HK-2 (cell line): Measurements from ENCODE around the gene PLEKHH3.

Source experiments
- DNase-seq: peaks from one replicate; pipeline ENCODE4 v3.0.0-alpha.2; 2018; ENCODE audit not compliant: unreplicated experiment

PLEKHH3 gene

DNA sequence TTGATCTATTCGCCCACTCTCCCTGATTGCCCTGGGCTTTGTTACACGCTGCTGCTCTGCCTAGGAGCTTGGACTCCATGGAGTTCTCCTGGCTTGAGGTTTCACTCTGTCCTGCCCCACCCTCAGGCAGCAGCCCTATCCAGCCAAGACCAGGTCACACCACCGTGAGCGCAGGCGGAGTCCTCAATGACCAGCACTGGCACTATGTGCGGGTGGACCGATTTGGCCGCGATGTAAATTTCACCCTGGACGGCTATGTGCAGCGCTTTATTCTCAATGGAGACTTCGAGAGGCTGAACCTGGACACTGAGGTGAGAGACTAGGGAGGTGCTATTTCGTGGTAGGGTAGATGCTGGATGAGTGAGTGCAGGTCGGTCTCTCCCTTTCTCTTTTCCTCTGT lies 9.0 kb upstream of the PLEKHH3 start:
- DNase-seq: no peak

DNA sequence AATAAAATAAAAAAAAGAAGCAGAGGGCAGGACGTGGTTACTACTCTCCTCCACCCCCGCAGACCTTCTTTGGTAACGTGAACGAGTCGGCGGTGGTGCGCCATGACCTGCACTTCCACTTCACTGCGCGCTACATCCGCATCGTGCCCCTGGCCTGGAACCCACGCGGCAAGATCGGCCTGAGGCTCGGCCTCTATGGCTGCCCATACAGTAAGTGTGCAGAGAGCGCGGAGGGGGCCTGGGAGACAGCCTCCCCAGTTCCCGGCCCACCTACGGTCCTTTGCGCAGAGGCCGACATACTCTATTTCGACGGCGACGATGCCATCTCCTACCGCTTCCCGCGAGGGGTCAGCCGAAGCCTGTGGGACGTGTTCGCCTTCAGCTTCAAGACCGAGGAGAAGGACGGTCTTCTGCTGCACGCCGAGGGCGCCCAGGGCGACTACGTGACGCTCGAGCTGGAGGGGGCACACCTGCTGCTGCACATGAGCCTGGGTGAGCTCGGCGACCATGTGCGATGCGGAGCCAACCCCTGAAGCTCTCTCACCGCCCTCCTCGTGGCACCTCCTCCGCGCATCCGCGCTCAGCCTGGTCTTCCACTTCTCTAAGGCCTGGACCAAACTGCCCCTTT lies 8.2 kb upstream of the PLEKHH3 start:
- no peak for DNase-seq

DNA sequence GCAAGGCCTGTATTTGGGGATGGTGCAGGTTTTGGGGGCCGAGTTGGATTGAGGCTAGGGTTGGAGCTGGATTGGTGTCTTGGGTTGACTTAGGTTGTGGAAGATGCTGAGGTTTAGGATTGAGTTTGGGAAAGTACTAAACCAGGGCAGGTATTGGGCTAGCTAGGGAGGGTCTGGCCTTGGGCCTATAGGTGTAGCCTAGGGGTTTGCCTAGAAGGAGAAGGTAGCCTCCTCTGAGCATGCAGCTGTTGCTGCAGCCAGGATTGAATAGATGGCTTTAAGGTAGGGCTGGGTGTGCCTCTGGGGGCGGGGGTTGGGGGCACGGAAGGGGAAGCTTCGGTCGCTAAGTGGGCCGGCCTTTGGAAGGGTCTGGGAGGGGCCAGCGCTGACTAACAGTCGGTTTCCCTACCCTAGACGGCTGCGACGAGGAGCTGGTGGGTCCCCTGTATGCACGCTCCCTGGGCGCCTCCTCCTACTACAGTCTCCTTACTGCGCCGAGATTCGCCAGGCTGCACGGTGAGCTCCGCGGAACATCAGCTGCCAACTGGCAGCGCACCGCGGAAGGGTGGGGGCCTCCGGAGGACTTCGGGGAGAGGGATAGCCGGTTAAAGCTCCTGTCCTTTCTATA lies 6.7 kb upstream of the PLEKHH3 start:
- DNase-seq: no peak

DNA sequence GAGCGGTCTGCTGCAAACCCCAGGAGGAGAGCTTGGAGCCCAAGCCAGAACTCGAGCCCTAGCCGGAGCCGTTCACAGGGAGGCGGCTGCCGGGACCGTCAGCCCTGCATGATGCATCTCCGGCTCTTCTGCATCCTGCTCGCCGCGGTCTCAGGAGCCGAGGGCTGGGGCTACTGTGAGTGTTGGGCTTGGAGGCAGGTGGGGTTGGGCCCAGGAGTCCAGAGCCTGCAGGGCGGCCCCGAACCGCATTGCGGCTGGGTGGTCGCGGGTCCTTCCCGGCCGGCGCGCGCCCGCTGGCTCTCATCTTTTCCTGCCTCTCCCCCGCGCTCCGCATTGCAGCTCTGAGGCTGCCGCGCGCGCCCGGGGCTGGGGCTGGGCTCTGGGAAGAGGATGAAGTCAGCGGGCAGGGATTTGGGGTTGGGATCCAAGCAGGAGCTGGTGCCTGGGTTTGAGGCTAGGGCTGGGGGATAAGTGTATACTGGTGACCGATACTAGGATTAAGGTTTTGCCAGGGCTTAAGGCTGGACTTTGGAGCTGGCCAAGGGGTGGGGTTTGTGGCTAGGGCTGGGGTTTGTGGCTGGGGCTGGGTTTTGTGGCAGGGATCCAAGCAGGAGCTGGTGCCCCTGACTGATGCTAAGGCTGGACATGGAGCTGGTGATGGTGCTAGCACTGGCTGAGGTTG lies 6.1 kb upstream of the PLEKHH3 start:
- peak; percentile 66 for DNase-seq

DNA sequence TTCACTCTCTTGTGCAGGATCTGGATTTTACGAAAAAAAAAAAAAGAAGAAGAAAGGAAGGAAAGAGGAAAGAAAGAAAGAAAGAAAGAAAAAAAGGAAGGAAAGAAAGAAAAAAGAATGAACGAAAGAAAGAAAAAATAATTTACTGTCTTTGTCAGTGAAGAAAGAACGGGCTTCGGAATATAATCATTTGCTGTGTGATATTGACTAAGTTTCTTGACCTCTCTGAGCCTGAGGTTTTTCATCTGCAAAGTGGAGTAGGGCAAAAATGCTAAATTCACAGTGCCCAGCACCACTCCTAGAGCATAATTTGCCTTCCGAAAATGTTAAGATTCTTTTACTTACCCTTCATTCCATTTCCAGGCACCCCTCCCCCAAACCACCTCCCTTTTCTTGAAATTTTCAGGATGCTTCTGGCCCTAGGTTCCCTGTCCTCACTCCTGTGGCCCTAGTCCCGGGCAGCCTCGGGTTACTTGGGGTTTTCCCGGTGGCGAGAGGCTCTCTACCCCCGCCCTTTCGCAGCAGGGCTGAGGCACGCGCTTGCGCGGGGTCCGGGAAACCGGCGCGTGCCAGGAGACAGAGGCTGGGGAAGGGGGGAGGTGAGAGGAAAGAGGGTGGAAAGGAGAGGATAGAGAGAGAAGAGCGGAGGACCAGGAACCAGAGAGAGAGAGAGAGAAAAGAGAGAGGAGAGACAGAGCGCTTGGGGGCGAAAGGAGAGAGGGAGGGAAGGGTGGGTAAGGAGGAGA lies 5.4 kb upstream of the PLEKHH3 start, which contains the start of gene CNTNAP1:
Gene CNTNAP1, plus strand, starts transcription at position 556 of the 746 bp plus-strand sequence. CDS start 299 bp downstream, outside the sequence.
- peak; percentile 87 for DNase-seq

DNA sequence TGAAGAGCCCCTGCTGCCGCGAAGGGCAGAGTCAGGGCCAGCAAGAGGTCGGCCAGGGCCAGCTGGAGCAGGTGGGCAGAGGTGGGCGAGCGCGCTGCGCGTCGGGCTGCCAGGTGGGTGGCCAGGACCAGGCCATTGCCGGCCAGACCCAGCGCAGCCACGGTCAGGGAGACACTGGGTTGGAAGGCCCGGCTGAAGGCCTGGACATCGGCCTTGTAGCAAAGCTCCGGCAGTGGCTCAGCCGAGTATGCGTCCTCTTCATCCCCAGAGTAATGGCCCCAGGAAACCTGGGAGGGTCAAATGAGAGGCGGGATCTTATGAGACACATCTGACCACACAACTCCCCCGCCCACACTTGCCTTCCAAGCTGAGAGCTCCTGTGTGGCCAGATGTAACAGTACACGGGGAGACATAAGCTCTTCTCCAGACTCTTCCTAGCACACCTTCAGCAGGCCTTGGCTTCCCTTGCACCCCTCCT lies 3.6 kb upstream of the PLEKHH3 start:
- DNase-seq: no peak

DNA sequence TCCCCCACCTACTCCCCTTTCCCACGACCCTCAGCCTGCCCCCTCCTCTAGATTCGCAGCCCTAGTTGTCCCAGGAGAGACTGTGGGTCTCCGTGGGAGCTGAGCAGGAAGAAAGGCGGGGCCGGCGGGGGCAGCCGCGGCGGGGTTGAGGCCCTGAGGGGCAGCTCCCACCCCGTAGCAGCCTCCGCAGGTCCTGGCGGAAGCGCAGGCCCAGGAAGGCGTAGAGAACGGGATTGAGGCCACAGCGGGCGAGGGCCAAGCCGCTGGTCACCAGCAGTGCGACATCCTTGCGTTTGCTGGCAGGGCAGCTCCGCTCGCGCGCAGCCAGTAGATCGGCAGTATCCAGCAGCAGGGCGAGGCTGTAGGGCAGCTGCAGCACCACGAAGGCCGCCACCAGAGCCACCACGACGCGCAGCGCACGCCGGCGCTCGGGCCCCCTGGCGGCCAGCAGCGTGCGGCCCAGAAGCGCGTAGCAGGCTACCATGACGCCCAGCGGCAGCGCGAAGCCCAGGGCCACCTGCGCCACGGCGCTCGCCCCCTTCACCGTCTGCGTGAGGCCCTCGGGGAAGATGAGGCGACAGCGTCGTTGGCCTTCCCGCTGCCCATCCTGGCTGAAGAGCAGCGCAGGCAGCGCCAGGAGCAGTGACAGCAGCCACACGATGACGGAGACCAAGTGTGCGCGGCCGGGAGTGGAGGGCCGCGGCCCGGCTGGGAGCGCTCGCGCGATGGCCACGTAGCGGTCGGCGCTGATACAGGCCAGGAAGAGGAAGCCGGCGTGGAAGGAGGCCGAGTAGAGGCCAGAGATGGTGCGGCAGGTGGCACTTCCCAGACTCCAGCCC lies 2.9 kb upstream of the PLEKHH3 start:
- DNase-seq: peak; percentile 52

DNA sequence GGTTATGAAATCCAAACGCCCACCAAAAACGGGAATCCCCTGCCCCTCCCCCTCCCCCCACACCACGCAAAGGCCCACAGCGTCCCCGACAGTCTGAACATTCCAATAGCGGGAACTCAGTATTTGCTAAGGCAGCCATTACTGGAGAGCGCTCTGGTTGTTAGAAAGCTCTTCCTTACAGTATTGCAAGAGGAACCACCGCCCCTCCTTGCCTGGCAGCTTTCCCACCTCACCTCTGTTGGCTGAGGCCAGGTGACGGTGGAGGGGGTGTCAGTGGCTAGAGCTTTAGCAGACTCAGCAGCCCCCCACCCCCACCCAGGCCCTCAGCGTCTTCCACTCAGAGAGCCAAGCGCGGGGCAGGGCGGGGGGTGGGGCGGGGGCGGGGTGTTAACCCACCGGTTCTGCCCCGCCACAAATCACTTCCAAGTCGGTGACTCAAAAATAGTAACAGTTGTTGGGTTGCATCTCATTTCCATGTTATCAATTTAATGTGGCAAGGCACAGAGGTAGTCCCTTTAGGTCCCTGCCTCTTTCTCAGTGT lies 2.2 kb upstream of the PLEKHH3 start:
- peak; percentile 80 for DNase-seq

DNA sequence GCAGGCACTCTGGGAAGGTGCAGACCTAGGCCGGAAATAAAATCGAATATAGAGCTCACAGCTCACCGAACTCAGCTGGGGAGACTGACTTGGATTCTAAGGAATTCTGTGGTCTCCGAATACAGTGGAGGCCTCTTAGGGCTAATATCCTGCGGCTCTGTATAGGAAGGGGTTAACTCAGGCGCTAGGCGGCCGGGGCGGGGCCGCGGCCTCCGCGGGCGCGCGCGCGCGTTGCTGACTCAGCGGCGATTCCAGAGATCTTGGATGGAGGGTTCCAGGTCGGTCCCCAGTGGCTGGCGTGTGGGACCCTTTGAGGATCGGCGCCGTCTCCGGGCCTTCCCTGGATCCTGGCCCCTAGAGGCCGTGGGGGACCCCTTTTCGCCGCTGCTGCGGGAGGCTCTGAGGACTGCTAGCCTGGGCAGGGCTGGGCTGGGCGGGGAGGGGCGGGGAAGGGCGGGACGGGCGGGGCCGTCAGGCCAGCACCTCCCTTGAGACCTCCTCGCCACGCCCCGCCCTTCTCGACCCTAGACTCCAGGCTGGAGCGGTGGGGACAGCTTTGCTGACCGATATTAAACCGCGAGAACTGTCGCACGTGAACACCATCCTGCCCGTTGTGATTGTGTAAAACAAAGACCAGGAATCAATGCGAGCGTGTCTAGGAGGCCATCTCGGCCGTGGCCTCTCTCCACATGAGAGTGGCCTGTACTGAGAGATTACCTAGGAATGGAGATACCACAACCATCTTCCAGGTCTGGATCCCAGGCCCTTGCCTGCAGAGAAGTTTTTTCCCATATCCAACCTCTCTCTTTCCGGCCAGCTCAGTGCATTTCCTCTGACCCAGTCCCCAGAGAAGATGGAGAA lies 1.4 kb upstream of the PLEKHH3 start:
- peak; percentile 91 for DNase-seq

DNA sequence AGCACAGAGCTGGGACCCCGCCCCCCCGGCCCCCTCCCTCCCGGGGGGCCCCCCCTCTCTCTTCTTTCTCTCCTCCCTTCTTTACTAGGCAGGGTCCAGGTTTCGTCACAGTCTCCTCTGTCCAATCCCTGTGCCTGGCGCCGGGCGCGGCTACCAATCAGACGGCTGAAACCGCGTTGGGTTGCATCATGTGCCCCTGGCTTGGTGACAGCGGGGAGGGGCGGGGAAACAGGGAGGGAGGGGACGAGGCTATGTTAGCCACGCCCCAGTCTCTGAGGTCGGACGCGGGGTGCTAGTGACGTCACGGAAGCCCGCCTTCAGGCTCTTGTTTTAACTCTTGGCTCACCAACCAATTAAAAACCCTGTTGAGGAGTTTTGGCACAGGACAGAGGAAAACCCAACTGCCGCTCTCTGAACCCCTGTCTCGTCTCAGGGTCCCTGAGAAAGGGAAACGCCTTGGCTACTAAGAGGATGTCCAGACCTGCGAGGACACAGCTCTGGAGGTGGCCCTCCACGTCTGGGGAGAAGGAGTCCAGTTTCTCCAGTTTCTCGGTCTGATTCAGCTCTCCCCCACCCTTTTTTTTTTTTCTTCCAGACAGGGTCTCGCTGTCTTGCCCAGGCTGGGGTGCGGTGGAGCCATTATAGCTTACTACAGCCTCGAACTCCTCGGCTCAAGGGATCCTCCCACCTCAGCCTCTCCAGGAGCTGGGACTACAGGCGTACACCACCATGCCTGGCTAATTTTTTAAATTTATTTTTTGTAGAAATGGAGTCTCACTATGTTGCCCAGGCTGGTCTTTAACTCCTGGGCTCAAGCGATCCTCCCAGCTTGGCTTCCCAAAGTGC lies 441 bp upstream of the PLEKHH3 start:
- peak; percentile 100 for DNase-seq

DNA sequence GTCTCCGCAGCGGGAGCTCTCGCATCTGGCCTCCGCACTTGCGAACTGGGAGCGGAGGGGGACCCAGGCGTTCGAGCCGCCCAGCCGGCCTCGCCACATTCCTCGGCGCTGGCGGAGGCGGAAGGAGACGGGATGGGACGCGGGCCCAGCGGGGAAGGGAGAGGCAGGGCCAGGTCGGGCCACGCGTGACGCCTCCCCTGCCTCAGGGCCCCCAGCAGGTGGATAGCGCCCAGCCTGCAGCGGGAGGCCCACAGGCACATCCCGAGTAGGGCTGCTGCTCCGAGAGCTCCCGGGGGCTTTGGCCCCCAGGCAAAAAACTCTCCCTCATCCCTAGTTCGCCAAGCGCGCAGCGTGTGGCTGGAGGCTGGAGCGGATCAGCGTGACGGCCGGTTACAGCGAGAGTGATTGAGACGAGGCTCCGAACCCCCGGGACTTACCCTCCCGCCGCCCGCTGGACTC lies 800 bp downstream of the PLEKHH3 start:
- DNase-seq: peak; percentile 48

DNA sequence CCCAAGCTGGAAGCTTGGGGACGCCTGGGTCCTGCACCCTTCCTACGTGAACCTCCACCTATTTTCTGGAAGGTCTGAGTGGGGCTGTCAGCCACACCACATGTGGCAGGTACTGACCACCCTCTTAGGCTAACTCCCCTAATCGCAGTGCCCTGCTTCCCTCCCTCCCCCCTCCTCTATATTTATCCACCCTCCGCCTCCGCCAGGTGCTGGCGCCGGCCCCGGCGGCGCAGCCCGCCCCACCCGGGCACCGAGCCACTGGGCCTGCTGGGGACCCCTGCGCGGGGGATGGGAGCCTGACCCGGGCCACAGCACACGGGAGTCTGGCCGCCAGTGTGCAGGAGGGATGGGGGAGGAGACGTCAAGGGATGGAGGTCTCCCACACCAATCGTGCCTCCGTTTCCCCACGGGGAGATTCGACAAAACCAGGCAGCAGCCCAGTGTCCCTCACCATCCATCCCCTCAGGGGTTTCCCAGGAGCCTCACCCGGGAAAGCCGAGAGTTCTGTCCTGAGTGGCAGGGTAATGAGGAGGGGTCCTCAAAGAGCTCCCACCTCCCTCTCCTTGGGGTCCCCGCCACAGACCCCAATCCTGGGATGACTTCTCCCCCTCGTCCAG lies 1.3 kb downstream of the PLEKHH3 start:
- DNase-seq: no peak

DNA sequence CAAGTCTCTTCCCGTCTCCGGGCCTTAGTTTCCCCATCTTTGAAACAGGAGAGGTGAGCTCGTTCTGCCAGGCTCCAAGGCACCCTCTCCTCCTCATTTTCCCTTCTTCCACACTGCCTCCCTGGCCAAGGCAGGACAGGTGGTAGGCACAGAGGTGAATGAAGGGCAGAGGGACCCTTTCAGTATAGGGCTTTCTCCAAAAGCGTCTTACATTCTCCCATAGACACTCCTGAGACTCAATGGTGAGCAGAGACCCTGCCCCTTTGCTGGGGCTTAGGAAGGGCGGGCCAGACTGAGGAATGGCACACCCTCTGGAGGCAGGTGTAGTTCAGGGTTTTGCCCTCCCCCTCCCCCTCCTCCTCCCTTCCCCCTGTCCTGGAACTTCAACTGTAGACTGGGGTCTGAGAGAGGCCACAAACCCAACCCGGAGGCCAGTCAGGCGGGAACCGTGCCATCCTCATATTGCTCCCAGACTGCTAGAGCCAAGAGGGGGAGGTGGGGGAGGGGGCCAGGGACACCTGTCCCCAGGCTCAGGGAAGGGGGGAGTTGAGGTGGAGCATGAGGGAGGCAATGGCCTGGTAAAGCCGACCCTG lies 1.9 kb downstream of the PLEKHH3 start:
- no peak for DNase-seq

DNA sequence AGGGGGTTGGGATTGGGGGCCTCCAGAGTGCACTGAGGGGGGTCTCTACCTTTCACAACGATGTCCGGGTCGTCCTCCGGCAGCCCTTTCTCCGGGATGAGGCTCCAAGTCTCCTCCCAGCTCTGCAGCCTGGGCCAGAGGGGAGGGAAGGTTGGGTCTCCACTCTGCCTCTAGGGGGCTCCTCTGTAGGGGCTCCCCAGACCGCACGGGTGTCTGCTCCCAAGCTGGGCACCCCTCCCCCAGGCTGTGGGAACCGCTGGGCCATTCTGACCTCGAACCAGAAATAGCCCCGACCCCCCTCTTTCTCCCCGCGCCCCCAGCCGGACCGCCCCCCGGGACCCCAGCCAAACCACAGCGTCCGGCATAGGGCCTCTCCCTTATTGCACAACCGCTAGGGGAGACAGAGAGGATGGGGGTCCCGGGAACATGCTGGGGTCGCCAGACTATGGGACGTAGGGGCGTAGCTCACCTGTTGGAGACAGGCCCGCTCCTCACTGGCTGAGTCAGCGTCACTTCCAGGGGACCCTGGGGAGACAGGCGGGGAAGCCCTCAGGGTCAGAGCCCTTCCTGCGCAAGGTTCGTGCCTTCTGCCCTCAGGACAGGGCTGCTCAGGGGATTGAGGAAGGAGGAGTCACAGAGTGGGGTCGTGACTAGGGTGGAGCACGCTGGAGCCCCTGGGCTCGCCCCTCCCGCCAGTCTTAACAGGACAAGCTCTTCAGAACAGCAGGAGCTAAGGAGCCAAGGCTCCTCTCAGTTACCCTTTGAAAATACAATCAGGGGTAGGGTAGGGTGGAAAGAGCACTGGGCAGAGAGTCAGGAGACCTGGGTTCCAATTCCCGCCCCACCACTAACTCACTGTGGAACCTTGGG lies 2.7 kb downstream of the PLEKHH3 start:
- DNase-seq: no peak

DNA sequence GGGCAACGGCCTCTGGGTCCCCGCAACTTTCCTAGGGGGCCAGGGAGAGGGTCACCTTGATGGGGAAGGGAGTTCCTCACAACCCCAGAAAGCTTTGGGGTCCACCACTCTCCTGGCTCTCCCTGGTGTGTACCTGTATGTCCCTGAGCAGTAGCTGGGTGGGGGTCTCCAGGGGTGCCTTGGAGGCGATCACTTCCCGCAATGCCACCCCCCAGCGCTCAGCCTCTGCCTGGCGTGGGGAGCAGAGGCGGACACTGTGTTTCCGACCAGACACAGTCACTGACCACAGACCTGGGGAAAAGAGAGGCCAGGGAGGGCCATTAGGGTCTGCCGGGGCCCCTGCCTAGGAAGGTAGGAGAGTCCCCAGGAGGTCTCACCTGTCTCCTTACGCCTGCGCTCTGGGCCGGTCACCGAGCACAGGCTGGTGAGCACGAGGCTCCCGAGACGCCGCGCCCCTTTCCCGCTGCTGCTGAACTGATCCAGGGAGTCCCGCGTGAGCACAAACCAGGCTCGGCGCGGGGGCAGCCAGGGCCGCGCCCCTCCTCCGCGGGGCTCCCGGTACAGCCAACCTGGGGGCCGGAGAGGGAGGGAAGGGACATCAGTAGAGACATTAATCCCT lies 3.4 kb downstream of the PLEKHH3 start:
- no peak for DNase-seq

DNA sequence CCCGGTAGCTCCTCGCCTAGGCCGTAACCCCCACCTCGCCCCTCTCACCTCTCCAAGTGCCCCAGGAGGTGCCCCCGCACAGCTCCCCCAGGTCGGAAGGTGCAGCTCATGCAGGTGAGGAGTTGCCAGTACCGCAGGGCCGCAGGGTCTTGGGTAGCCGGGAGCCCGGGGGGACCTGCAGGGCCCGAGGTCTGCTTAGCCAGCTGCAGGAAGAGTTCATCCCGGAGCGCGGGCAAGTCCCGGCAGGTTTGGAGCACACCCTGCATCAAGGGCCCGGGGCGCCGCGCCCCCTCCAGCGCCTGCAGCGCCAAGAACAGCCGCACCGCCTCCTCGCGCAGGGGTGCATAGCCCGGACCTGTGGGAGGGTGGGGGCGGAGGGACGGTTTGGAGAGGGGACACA lies 4.8 kb downstream of the PLEKHH3 start:
- no peak for DNase-seq
